ENCODE measurements around the gene REEP6.
"Not testable (repeated sequence)": the region's sequence is repeated elsewhere in the genome, so short reads cannot be mapped to it uniquely, and the experiment has no call there.

Gene REEP6

DNA sequence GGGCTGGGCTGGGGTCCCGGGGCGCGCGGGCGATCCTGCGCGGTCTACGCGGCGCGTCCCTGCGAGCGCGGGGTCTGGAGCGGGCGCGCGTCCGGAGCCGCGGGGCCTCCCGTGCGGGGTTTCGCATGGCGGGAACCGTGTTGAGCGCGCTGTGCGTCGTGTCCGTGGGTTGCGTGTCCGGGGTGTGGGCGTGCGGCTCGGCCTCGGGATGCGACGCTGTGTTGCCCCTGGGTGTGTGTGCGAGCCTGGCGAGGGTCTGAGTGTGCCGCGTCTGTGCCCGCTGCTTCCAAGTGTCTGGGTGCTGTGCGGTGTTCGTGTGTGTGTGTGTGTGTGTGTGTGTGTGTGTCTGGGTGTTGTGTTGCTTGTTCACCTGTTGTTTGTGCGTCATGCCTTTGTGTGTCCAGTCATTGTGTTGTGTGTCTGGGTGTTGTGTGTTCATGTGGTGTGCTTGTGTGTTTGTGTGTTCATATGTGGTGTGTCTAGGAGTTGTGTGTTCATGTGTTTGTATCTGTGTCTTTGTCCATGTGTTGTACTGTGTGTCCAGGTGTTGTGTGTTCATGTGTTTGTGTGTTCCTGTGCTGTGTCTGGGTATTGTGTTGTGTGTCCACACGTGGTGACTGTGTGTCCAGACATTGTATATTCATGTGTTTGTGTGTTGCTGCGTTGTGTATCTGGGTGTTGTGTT is 33.4 kb downstream of the REEP6 start:
- DNase-seq (ENCODE audit: low spot score), result no peak

DNA sequence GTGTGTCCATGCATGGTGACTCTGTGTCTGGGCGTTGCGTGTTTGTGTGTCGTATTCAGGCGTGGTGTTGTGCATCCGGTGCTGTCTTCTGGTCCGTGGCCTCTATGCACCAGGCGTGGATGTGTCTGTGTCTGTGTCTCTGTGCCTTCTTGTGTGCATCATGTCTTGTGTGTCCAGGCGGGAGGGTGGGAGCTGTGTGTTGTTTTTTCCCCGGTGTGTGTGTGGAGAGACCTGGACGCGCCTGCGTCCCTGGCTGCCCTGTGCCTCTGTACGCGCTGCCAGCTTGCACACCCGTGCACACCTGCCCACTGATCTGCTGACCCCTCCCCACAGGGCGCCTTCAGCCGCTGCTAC is 34.0 kb downstream of the REEP6 start:
- DNase-seq (ENCODE audit: low spot score), result no peak

DNA sequence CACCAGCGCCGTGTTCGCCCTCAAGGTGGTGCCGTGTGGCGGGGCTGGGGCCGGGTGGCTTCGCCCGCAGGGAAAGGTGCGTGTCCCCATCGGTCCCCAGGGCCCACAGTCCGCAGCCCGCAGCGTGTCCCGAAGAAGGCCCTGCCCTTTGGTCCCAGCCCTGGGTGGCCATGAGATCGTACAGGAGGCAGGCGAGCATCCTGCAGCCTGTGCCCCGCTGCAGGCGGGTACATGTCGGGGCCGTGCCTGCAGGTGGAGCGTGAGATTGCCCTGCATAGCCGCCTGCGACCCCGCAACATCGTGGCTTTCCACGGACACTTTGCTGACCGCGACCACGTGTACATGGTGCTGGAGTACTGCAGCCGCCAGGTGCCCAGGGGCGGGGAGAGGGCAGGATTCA is 34.4 kb downstream of the REEP6 start:
- DNase-seq (ENCODE audit: low spot score), result no peak

DNA sequence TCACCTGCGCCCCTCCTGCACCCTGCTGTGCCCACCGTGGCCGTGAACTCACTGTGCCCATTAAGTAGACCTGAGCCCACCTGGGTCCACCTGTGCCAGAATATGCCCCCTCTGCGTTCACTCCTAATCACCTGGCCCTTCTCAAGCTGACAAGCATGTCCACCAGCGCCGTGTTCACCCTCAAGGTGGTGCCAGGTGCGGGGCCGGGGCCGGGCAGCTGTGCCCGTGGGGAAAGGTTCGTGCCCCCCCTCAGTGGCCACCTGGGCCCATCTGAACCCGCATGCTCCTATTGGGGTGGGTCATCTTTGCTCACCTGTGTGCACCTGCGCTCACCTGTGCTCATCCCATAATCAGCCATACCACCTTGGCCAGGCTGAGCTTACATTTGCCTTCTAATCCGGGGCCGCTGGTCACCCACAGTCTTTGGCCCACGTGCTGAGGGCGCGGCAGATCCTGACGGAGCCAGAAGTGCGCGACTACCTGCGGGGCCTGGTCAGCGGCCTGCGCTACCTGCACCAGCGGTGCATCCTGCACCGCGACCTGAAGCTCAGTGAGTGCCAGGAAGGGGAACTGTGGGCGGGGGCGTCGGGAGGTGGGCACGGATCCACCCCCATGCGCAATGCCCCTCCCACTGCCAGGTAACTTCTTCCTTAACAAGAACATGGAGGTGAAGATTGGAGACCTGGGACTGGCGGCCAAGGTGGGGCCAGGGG is 35.2 kb downstream of the REEP6 start:
- no peak for DNase-seq (ENCODE audit: low spot score)

DNA sequence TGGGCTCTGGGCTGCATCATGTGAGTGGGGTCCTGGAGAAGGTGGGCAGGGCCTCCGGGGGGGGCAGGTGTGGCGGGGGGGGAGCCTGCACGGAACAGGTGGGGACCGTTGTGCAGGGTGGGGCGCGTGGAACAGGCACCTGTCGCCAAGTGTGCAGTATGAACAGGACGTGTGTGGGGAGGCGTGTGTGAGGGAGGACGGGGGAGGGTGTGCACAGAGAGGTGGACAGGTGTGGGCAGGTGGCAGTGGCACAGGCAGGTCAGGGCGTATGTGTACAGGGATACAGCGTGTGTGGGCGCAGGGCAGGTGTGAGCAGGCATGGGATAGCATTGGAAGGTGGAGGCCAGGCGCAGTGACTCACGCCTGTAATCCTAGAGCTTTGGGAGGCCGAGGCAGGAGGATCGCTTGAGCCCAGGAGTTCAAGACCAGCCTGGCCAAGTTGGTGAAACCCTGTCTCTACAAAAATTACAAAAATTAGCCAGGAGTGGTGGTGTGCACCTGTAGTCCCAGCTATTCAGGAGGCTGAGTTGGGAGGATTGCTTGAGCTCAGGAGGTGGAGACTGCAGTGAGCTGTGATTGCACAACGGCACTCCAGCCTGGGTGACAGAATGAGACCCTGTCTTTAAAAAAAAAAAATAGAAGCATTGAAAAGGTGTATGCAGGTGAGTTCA is 36.1 kb downstream of the REEP6 start:
- no peak for DNase-seq (ENCODE audit: low spot score)

DNA sequence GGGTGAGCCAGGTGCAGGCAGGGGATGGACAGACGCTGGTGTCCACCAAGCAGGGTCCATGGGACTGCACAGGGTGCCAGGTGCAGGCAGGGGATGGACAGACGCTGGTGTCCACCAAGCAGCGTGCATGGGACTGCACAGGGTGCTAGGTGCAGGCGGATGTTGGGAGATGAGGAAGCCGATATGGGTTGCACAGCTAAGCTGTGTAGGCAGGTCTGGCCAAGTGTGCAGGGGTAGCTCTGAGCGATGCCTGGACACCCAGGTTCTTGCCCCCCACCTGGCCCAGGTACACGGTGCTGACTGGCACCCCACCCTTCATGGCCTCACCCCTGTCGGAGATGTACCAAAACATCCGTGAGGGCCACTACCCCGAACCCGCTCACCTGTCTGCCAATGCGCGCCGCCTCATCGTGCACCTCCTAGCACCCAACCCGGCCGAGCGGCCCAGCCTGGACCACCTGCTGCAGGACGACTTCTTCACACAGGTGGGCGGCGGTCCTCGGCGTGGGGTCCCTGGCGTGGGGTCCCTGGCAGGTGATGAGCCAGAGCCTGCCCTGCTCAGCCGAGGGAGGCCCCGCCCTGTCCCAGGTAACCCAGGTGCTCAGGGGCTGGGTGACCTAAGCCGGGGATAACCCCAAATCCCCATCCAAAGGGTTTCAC is 36.8 kb downstream of the REEP6 start:
- DNase-seq (ENCODE audit: low spot score), result no peak

DNA sequence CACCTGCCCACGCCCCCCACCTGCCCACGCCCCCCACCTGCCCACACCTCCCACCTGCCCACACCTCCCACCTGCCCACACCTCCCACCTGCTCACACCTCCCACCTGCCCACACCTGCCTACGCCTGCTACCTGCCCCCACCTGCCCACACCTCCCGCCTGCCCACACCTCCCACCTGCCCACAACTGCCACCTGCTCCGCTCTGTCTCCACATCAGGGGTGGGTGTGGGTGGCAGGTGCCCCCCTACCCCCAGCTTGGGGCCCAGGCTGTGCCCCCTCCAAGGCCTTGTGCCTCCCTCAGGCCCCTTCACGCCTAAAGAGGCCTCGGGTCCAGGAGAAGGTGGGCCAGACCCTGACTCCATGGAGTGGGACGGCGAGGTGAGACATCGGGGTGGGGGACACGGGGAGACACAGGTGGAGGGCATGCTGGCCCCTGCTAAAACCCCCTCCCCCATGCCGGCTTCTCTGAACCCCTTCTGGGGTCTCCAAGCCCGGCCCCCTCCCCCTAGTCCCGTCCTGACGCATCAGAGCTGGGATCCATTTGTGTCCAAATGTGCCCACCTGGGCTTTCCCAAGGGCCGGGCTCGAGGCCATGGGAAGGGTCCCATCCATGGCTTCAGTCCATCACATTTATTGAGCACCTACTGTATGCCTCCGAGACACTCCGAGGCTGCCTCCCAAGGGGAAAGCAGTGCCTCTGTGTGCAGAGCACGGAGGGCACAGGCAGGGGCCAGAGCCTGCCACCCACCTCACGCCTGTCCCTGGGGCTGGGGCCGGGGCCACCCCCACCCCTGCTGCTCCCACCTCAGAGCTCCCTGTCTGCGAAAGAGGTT is 37.8 kb downstream of the REEP6 start:
- DNase-seq (ENCODE audit: low spot score), result no peak

DNA sequence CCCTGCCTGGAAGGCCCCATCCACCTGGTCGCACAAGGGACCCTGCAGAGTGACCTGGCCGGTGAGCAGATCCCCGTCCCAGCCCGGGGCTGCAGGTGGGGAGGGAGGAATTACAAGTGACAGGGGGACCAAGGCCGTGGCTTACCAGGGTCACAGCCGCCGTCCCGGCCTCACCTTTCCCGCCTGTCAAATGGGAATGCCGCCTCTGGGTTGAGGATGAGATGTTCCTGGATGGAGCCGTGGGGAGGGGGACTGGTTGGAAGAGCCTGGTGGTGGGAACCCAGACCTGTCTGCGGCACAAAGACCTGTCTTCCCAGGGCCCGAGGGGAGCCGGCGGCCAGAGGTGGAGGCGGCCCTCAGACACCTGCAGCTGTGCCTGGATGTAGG is 38.4 kb downstream of the REEP6 start:
- DNase-seq (ENCODE audit: low spot score), result no peak

DNA sequence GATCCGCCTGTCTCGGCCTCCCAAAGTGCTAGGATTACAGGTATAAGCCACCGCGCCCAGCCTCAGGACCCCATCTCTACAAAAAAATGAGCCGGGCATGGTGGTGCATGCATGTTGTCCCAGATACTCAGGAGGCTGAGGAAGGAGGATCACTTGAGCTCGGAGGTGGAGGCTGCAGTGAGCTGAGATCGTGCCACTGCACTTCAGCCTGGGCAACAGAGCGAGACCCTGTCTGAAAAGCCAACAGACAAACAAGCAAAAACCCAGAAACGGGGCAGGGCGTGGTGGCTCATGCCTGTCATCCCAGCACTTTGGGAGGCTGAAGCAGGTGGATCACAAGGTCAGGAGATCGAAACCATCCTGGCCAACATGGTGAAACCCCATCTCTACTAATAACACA is 39.9 kb downstream of the REEP6 start:
- not testable (repeated sequence) for DNase-seq (ENCODE audit: low spot score)

DNA sequence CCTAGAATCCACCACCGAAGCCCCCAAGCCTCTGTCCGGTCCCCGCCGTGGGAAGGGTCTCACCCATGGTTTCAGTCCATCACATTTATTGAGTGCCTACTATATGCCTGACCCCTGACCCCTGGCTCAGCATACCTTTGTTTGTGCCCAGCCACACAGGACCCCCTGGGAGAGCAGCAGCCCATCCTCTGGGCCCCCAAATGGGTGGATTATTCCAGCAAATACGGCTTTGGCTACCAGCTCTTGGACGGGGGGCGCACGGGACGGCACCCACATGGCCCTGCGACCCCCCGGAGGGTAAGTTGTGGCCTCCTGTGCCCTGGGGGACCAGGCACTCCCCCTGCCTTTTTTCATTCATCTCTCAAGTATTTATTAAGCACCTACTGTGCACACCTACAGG is 40.6 kb downstream of the REEP6 start:
- DNase-seq (ENCODE audit: low spot score), result no peak

DNA sequence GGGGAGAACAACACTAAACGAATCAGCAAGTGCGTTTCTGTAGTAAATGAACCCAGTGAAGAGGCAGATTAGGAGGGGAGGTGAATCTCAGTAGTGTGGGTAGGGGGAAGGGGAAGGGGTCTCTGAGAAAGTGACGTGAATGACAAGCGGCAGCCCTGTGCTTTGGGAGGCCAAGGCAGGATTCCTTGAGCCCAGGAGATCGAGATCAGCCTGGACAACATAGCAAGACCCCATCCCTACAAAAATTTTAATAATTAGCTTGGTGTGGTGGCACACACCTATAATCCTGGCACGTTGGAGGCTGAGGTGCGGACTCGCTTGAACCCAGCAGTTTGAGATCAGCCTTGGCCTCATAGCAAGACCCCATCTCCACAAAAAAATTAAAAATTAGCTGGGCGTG is 41.0 kb downstream of the REEP6 start:
- no peak for DNase-seq (ENCODE audit: low spot score)

DNA sequence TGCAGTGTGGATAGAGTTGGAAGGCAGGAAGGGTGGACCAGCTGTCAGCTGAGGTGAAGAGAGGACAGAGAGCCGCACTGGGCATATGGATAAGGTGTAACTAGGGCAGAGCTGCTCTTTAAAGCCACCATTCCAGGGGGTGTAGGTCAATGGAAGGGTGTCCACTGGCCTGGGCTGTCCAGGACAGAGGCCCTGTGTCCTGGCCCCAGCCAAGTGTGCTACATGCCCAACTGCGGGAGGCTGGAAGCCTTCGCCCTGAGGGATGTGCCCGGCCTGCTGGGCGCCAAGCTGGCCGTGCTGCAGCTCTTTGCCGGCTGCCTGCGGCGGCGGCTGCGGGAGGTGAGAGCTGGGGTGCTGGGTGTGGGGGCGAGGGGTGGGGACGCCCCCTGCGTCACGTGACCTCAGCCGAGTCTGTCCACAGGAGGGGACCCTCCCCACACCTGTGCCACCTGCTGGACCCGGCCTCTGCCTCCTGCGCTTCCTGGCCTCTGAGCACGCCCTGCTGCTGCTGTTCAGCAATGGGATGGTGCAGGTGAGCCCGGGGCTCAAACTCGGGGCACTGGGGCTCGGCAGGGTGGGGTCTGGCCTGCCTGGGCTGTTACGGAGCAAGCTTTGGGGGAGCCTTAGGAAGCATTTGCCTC is 42.6 kb downstream of the REEP6 start:
- DNase-seq (ENCODE audit: low spot score), result no peak

DNA sequence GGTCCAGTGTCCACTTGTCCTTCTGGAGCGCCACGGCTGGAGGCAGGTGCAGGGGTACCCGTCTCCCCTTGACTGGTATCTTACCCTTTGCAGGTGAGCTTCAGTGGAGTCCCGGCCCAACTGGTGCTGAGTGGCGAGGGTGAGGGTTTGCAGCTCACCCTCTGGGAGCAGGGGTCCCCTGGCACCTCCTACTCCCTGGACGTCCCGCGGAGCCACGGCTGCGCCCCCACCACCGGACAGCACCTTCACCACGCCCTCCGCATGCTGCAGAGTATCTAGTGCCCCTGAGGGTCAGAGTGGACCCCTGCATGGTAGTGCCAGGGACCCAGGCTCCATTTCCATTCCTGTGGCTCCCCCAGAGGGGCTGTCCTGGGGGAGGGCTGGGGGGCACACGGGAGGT is 44.0 kb downstream of the REEP6 start:
- DNase-seq (ENCODE audit: low spot score), result no peak

DNA sequence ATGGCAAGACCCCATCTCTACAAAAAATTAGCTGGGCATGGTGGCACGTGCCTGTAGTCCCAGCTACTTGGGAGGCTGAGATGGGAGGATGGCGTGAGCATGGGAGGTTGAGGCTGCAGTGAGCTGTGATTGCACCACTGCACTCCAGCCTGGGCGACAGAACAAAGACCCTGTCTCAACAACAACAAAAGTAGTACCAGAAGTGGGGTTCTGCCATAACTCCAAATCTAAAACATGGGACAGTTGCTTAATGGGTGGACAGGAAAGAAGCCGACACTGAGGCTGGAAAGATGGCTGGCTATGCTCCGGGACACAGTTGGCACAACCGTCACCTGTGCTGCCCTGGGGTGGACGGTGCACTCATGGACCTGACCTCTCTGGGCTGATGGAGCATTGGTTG is 44.7 kb downstream of the REEP6 start:
- not testable (repeated sequence) for DNase-seq (ENCODE audit: low spot score)

DNA sequence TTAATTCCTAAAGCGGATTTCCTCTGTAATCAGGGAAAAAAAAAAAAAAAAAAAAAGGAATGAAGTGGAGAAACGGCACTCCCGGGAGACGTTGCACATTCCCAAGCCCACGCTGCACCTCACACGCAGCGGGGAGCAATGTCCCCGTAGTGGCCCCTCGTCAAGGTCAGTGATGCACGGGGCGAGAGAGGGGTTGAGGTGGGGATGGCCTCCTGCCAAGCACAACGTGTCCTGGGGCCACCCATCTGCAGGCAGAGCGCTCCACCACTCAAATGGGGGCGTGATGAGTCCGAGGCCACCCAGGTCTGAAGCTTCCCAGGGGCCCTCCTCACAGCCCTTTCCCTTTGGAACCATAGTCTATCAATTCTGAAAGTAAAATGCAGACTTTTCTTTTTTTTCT is 48.0 kb downstream of the REEP6 start:
- no peak for DNase-seq (ENCODE audit: low spot score)

DNA sequence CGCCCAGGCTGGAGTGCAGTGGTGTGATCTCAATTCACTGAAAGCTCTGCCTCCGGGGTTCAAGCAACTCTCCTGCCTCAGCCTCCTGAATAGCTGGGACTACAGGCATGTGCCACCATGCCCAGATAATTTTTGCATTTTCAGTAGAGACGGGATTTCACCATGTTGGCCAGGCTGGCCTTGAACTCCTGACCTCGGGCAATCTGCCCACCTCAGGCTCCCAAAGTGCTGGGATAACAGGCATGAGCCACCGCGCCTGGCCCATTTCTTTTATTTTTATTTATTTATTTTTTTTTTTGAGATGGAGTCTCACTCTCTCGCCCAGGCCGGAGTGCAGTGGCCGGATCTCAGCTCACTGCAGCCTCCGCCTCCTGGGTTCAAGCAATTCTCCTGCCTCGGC is 48.8 kb downstream of the REEP6 start:
- DNase-seq (ENCODE audit: low spot score), result not testable (repeated sequence)

DNA sequence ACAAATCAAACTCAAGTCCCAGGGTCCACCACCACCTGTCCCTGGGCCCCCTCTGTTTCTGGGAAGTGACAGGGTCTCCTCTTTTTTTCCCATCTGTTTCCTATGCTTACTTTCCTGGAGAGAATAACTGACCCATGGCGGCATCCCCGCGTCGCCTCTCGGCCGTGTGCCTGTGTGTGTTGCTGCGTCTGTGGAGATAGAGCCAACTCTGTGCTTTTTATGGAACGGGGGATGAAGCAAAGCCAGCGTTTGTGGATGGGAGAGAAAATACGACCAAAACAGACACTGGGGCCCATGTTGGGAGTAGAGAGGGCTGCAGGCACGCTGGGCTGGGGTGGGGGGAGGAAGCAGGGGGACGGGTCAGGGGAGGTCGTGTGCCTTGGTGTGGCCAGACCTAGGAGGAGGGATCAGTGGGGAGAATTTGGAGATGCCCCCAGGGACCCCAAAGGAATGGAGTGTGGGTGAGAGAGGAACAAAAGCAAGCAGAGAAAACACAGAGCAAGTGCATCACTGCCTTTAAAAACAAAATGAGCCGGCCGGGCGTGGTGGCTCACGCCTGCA is 49.5 kb downstream of the REEP6 start:
- no peak for DNase-seq (ENCODE audit: low spot score)

All from putamen (tissue), 1 donor.